Measurements from ENCODE around the gene TANC1. TPM values are rescaled to one million over a fixed set of nuclear protein-coding genes. Genes with fewer than 3 reads are reported as not detected.

The TANC1 gene
- total RNA-seq, 8 experiments from 2014 or later = 2.8 to 47.3 (median 6.9) TPM

DNA sequence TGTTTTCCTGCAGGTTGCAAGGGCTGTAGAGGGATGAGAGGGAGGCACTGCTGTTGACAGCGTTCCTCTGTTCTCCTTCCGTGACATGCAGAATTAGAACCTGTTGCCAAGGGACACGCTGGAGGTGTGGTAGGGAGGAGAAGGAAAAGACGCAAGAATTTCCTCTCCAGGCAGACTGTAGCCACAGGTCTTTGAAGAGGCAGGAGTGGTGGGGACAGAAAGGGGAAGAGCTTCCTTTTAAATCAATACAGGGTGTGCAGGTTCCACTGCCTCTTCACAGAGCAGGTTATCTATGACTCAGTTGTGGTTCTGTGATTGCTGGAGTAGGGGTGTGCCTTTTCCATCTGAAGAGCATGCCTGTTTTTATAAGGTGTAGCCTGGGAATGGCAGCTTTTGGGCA is 185.0 kb downstream of the TANC1 start:
- peaks cover 53 to 59% of the 10 kb centered on the region in 2 donors for H3K4me1 ChIP-seq (replicated peaks in 1 of 2)
- no peak overlapping the region for H3K4me3 ChIP-seq
- 40 to 100% (median 77%) methylated on average over 1 to 3 of the region's 4 CpGs; no CpG with 5 or more reads in 6 of the 10 experiments for WGBS, 10 experiments
- peak in 1 of 8 experiments; percentile 52 for ATAC-seq (replicated peaks in 6 of 8)
- in situ Hi-C loops (cut with MboI; ENCODE audit: low pct_unique_long_range_greater_than_20kb in 2 of 9, low sequenced_read_pairs in 9 of 9, unreplicated experiment in 9 of 9) = no loop called here
- H3K27ac ChIP-seq = no peak overlapping the region

- 57 to 100% (median 100%) methylated on average over 1 to 2 of the region's 2 CpGs; no CpG with 5 or more reads in 1 of the 10 experiments for WGBS, 10 experiments
- Histone ChIP-seq H3K4me3 (no peak overlapping the region), H3K4me1 (replicated peaks in 1 of 2) (peaks cover 48 to 54% of the 10 kb centered on the region in 2 donors), H3K27ac (no peak overlapping the region)
- no peak for ATAC-seq (replicated peaks in 6 of 8)
- in situ Hi-C loops (cut with MboI; ENCODE audit: low pct_unique_long_range_greater_than_20kb in 2 of 9, low sequenced_read_pairs in 9 of 9, unreplicated experiment in 9 of 9) = no loop called here
Measured at GRCh38 chr2:159153951-159154350, 185.5 kb downstream of the TANC1 start.

GRCh38 chr2:159154366-159154765 is 185.9 kb downstream of the TANC1 start:
- ATAC-seq (replicated peaks in 6 of 8) = no peak
- H3K27ac ChIP-seq = no peak overlapping the region
- in situ Hi-C loops (cut with MboI; ENCODE audit: low pct_unique_long_range_greater_than_20kb in 2 of 9, low sequenced_read_pairs in 9 of 9, unreplicated experiment in 9 of 9) = no loop called here
- peaks cover 44 to 50% of the 10 kb centered on the region in 2 donors for H3K4me1 ChIP-seq (replicated peaks in 1 of 2)
- 88 to 100% (median 100%) methylated on average over 1 of the region's 1 CpG; no CpG with 5 or more reads in 5 of the 10 experiments for WGBS, 10 experiments
- no peak overlapping the region for H3K4me3 ChIP-seq

- Histone ChIP-seq H3K4me1 (replicated peaks in 1 of 2) (peaks cover 37 to 41% of the 10 kb centered on the region in 2 donors), H3K27ac (no peak overlapping the region), H3K4me3 (no peak overlapping the region)
- in situ Hi-C loops (cut with MboI; ENCODE audit: low pct_unique_long_range_greater_than_20kb in 2 of 9, low sequenced_read_pairs in 9 of 9, unreplicated experiment in 9 of 9) = no loop called here
- no peak for ATAC-seq (replicated peaks in 6 of 8)
- WGBS, 10 experiments = 60 to 100% (median 83%) methylated on average over 1 to 6 of the region's 6 CpGs; no CpG with 5 or more reads in 1 of the 10 experiments
Measured at GRCh38 chr2:159155320-159155719, 186.9 kb downstream of the TANC1 start.

- in situ Hi-C loops (cut with MboI; ENCODE audit: low pct_unique_long_range_greater_than_20kb in 2 of 9, low sequenced_read_pairs in 9 of 9, unreplicated experiment in 9 of 9) = no loop called here
- Histone ChIP-seq H3K4me3 (no peak overlapping the region), H3K4me1 (replicated peaks in 1 of 2) (peaks cover 33 to 36% of the 10 kb centered on the region in 2 donors), H3K27ac (no peak overlapping the region)
- no peak for ATAC-seq (replicated peaks in 6 of 8)
- 60 to 100% (median 91%) methylated on average over 1 of the region's 1 CpG; no CpG with 5 or more reads in 1 of the 10 experiments for WGBS, 10 experiments
Measured at GRCh38 chr2:159155791-159156190, 187.4 kb downstream of the TANC1 start.

GRCh38 chr2:159156834-159157233 is 188.4 kb downstream of the TANC1 start:
- no peak overlapping the region for H3K27ac ChIP-seq
- H3K4me3 ChIP-seq = no peak overlapping the region
- in situ Hi-C loops (cut with MboI; ENCODE audit: low pct_unique_long_range_greater_than_20kb in 2 of 9, low sequenced_read_pairs in 9 of 9, unreplicated experiment in 9 of 9) = no loop called here
- ATAC-seq (replicated peaks in 6 of 8) = no peak
- H3K4me1 ChIP-seq (replicated peaks in 1 of 2) = peaks cover 23 to 25% of the 10 kb centered on the region in 2 donors
- 70 to 100% (median 90%) methylated on average over 1 to 3 of the region's 8 CpGs; no CpG with 5 or more reads in 5 of the 10 experiments for WGBS, 10 experiments

GRCh38 chr2:159157361-159158209 is 189.1 kb downstream of the TANC1 start:
- peaks cover 16 to 18% of the 10 kb centered on the region in 2 donors for H3K4me1 ChIP-seq (replicated peaks in 1 of 2)
- no peak overlapping the region for H3K27ac ChIP-seq
- in situ Hi-C loops (cut with MboI; ENCODE audit: low pct_unique_long_range_greater_than_20kb in 2 of 9, low sequenced_read_pairs in 9 of 9, unreplicated experiment in 9 of 9) = no loop called here
- H3K4me3 ChIP-seq = no peak overlapping the region
- ATAC-seq (replicated peaks in 6 of 8) = peak in 4 of 8 experiments; percentile 46 to 98 (median 84)
- 15 to 100% (median 83%) methylated on average over 2 to 9 of the region's 12 CpGs for WGBS, 10 experiments

- WGBS, 10 experiments = 73 to 100% (median 100%) methylated on average over 1 to 3 of the region's 4 CpGs; no CpG with 5 or more reads in 3 of the 10 experiments
- Histone ChIP-seq H3K4me1 (replicated peaks in 1 of 2) (peaks cover 5 to 12% of the 10 kb centered on the region in 2 donors), H3K4me3 (no peak overlapping the region), H3K27ac (no peak overlapping the region)
- in situ Hi-C loops (cut with MboI; ENCODE audit: low pct_unique_long_range_greater_than_20kb in 2 of 9, low sequenced_read_pairs in 9 of 9, unreplicated experiment in 9 of 9) = no loop called here
- ATAC-seq (replicated peaks in 6 of 8) = no peak
Measured at GRCh38 chr2:159160412-159160811, 192.0 kb downstream of the TANC1 start.

DNA sequence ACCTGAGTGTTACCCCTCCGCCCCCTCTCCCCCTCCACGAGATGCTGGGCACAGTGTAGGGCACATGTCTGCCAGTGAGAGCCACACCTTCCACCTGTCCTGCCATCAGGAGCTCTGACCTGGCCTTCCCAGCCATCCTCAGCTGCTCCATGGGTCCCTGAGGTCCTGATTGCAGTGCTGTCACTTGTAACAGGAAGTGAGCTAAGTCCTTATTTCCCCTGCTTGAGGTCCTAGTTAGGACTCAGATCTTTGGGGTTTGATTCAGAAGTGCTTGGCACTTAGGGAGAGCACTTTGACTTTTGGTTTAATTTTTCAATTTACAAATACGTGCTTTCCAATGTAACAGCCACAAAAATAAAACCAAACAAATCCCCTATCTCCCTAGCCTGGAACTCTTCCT is 192.5 kb downstream of the TANC1 start:
- Histone ChIP-seq H3K4me1 (replicated peaks in 1 of 2) (peaks cover under 1 to 7% of the 10 kb centered on the region in 2 donors), H3K27ac (no peak overlapping the region), H3K4me3 (no peak overlapping the region)
- in situ Hi-C loops (cut with MboI; ENCODE audit: low pct_unique_long_range_greater_than_20kb in 2 of 9, low sequenced_read_pairs in 9 of 9, unreplicated experiment in 9 of 9) = no loop called here
- no peak for ATAC-seq (replicated peaks in 6 of 8)
- WGBS, 10 experiments = 83 to 100% (median 100%) methylated on average over 1 of the region's 3 CpGs; no CpG with 5 or more reads in 5 of the 10 experiments

- ATAC-seq (replicated peaks in 6 of 8) = no peak
- Histone ChIP-seq H3K27ac (no peak overlapping the region), H3K4me3 (no peak overlapping the region), H3K4me1 (replicated peaks in 1 of 2) (no peaks in the 10 kb centered on the region)
- in situ Hi-C loops (cut with MboI; ENCODE audit: low pct_unique_long_range_greater_than_20kb in 2 of 9, low sequenced_read_pairs in 9 of 9, unreplicated experiment in 9 of 9) = no loop called here
- 43 to 100% (median 80%) methylated on average over 1 to 6 of the region's 6 CpGs for WGBS, 10 experiments
Measured at GRCh38 chr2:159163930-159164329, 195.5 kb downstream of the TANC1 start.

DNA sequence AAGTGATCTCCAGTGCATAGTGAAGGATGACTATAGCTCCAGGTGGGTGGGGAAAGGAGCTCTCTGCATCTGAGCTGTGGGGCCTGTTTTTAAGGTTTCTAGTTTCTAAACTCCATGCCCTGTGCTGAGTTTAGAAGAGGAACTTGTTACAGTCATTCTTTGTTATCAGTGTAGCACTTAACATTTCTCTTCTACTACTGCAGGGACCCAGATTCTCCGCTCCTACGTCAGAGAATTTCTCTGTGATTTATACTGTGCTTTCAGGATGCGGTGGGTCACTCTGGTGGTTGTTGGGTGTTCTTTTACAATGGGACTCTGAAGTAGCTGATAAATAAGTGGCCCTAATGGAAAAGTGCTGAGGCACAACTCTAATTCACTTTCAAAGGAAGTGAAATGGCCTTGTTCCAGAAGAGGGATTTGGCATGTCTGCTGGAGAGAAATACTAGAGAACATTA is 196.0 kb downstream of the TANC1 start:
- no peak for ATAC-seq (replicated peaks in 6 of 8)
- H3K27ac ChIP-seq = no peak overlapping the region

DNA sequence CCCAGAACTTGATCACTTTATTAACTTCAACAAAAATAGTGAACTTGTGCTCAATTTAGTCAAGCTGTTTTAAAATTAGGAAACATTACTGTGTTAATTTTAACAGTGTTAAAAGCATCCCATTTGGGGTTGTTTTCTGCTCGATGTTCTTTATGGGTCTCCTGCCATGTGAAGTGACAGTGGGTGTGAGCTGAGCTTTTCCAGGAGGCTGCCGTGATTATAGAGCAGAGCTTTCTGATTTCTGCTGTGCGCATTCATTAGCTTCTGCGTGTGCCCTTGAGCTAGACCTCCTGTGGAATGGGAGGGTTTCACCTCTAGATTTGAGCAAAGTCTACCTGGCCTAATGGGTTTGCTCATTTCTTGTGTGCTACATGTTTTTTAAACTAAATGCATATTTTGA is 196.6 kb downstream of the TANC1 start:
- WGBS, 10 experiments = 0 to 100% (median 75%) methylated on average over 1 to 4 of the region's 4 CpGs; no CpG with 5 or more reads in 1 of the 10 experiments
- H3K27ac ChIP-seq = no peak overlapping the region
- no peak overlapping the region for H3K4me3 ChIP-seq
- no peak for ATAC-seq (replicated peaks in 6 of 8)
- in situ Hi-C loops (cut with MboI; ENCODE audit: low pct_unique_long_range_greater_than_20kb in 2 of 9, low sequenced_read_pairs in 9 of 9, unreplicated experiment in 9 of 9) = no loop called here
- no peaks in the 10 kb centered on the region for H3K4me1 ChIP-seq (replicated peaks in 1 of 2)

More for the DNA sequence above, 196.0 kb downstream of the TANC1 start:
- WGBS, 10 experiments = 50 to 100% (median 88%) methylated on average over 1 to 3 of the region's 3 CpGs; no CpG with 5 or more reads in 4 of the 10 experiments
- H3K4me1 ChIP-seq (replicated peaks in 1 of 2) = no peaks in the 10 kb centered on the region
- no peak overlapping the region for H3K4me3 ChIP-seq
- in situ Hi-C loops (cut with MboI; ENCODE audit: low pct_unique_long_range_greater_than_20kb in 2 of 9, low sequenced_read_pairs in 9 of 9, unreplicated experiment in 9 of 9) = no loop called here

- WGBS, 10 experiments = 56 to 100% (median 83%) methylated on average over 1 of the region's 1 CpG; no CpG with 5 or more reads in 4 of the 10 experiments
- no peak for ATAC-seq (replicated peaks in 6 of 8)
- H3K4me3 ChIP-seq = no peak overlapping the region
- no peaks in the 10 kb centered on the region for H3K4me1 ChIP-seq (replicated peaks in 1 of 2)
- no peak overlapping the region for H3K27ac ChIP-seq
- in situ Hi-C loops (cut with MboI; ENCODE audit: low pct_unique_long_range_greater_than_20kb in 2 of 9, low sequenced_read_pairs in 9 of 9, unreplicated experiment in 9 of 9) = no loop called here
Measured at GRCh38 chr2:159168707-159169106, 200.3 kb downstream of the TANC1 start.
